HG03097 (cell line): ENCODE data around the gene SCRN2.

ENCODE experiments used
- ATAC-seq: cut with Tn5 transposase; IDR thresholded peaks from one replicate; pipeline ENCODE4 v1.9.1; 2021; ENCODE audit not compliant: unreplicated experiment, low FRiP score

Gene SCRN2

GRCh38 chr17:47872019-47872650 is 31.1 kb upstream of the SCRN2 start:
- ATAC-seq: no peak

DNA sequence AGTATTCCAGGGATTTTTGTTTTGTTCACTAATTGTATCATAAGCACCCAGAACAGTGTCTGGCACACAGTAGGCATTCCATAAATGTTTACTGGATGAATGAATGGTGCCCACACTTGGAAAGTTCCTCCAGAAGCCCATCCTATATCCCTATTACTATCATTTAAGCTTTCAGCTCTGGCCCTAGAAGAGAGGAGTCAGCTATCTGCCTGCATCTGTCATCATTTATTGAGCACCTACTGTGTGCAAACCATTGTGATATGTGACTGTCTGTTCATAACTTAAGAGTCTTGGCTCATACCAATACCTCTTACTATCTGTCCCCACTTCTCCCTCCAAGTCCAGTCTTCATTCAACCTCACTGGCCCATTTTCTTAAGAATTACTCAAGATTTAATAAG is 30.0 kb upstream of the SCRN2 start:
- no peak for ATAC-seq

DNA sequence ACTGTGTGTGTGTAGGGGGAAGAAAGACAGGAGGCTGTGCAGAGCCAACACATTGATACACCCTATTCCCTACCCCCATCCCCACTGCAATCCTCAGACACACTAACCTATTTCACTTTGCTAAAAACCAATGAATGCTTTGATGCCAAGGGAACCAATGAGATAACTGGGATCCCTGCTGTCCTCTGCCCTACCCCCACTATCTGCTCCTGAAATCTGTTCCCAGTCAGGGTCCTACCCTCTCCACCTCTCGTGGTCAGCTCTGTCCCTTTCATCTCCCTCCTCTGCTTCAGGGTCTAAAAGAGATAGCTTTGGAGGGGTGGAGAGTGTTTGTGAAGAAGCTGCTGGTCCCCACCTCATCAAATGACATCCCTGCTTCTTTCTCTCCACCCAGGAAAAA is 29.0 kb upstream of the SCRN2 start:
- no peak for ATAC-seq

DNA sequence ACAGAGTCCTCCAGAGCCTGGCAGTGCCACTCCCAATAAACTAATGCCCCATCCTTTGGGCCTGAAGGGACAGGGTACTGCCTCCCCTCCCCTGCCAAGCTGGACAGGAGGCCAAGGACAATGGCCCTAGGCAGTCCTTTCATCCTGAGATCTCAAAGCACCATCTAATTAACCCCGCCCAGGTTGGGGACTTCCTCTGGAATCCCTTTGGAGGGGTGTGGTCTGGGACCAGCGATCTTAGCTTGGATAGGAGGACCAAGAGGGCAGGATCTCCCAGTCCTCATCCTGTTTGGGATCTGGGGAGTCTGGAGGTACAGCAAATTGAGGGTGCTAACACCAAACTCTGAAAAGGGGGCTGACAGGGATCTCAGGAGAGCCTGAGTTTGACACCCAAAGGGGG is 28.0 kb upstream of the SCRN2 start:
- ATAC-seq: no peak

DNA sequence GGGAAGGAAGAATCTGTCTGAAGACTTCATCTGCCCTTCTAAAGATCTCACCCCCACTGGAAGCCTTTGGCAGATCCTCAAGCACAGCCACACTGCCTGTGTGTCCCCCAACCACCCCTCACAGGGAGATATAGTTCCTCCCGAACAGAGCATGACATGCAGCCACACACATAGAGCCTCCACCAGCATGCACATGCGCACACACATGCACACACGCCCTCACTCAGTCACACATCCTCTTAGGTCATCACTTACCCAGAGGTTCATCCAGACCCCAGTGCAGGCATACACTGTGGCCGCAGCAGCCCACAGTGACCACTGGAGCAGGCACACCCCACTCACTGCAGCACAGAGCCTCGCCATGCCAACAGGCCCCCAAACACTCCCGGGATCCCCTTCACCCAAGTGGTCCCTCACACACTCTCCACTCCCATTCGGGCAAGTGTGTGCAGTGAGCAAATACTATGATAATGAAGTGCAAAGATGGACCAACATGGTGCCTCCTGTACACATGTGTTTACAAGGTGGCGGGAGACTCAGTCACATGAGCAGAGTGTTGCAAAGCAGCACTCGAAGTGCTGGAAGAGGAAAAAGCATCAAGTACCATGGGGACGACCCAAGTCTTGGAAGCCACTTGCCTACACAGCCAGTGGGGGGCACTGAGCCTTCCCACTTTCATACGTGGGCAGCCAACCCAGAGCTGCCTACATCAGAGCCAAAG is 26.9 kb upstream of the SCRN2 start:
- no peak for ATAC-seq

DNA sequence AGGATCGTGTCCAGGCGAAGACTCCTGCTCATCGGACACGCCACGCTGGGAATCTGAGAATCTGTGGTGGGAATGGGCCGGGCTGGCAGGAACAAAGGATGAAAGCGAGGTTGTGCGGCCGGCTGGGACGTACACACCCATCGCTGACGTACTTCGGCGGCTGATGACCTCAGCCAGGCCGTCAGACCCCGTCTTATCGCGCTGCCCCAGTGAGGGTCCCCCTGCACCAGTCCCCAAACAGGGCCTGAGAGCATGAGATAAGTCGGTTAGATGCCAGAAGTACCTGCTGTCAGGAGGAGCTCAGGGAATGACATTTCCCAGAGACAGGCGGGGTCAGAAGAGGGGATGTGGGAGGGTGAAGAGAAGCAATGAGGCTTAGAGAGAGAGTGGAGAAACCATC is 25.9 kb upstream of the SCRN2 start:
- ATAC-seq: no peak

GRCh38 chr17:47864791-47865216 is 23.7 kb upstream of the SCRN2 start:
- ATAC-seq: no peak

- ATAC-seq: no peak
Observed at GRCh38 chr17:47862621-47863440, 21.8 kb upstream of the SCRN2 start.

DNA sequence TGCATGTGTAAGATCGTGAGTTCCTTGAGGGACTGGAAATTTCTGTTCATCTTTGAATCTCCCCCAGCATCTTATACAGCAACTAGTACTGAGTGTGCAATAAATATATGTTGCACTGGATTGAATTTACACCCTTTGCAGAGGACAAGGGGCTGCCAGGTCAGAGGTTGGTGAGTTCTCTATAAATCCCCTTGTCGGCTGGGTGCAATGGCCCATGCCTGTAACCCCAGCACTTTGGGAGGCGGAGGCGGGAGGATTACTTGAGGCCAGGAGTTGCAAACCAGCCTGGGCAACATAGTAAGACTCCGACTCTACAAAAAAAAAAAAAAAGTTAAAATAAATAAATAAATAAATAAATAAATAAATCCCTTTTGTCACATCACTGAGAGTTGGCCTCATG is 19.3 kb upstream of the SCRN2 start:
- ATAC-seq: no peak

- no peak for ATAC-seq
Observed at GRCh38 chr17:47857551-47858455, 16.7 kb upstream of the SCRN2 start.

- ATAC-seq: no peak
Observed at GRCh38 chr17:47856830-47857229, 15.8 kb upstream of the SCRN2 start.

- no peak for ATAC-seq
Observed at GRCh38 chr17:47855737-47856136, 14.7 kb upstream of the SCRN2 start.

- no peak for ATAC-seq
Observed at GRCh38 chr17:47853616-47854015, 12.5 kb upstream of the SCRN2 start.

GRCh38 chr17:47852113-47852949 is 11.3 kb upstream of the SCRN2 start:
- ATAC-seq: no peak

DNA sequence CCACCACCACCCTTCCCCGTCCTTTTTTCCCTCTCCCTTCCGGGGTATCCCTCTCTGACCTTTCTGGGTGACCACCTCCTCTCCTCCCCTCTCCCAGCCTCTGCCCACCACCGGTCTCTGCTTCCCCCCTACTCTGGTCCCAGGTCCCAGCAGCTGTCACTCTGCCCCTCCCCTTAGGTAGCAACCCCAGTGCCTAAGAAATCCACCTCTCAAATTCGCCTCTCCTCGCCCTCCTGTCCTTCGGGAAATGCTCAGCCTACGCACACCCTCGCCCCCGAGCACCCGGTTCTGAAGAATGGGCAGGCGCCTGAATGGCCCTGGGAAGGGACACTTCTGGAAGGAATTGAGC is 10.7 kb upstream of the SCRN2 start:
- no peak for ATAC-seq

DNA sequence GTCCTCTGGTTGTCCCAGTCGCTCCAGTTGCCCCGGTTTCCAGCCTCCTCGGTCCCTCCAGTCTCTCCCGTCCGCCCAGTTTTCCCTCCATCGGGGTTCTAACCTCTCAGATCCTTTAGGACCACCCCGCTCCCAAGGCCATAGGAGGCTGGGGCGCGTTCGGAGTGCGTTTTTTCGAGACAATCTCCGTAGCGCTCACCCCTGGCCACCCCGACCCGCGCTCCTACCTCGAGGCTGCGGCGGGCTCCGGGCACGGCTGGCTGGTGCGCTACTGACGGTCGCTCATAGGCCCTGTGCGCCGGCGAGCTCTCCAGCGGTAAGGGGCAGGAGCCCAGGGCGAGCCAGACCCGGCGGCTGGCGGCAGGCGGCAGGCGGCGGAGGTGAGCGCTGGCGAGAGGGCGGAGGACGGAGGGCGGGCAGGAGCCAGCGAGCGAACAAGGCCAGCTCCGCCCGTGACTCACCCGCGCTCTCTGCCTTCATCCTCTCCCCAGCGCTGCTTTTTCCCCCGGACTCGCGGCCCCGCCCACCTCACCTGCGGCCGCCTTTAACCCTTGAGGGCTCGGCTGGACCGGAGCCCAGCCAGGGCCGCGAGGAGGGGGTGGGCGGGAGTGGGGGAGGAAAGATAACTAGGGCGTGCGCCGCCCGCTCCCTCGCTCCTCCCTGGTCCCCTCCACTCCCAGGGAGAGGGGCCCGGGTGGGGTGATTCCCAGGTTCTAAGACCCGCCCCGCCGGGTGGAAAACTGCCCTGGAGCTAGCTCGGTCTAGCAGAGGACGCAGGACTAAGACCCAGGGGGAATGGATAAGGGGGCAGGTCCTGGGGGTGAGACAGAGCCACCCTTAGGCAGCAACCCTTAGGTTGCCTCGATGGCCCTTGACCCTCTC is 9.9 kb upstream of the SCRN2 start, which contains the start of gene SP6:
Gene SP6, minus strand, starts transcription at position 472 of the 882 bp plus-strand sequence. CDS start 2,734 bp downstream, outside the sequence.
- ATAC-seq: no peak

DNA sequence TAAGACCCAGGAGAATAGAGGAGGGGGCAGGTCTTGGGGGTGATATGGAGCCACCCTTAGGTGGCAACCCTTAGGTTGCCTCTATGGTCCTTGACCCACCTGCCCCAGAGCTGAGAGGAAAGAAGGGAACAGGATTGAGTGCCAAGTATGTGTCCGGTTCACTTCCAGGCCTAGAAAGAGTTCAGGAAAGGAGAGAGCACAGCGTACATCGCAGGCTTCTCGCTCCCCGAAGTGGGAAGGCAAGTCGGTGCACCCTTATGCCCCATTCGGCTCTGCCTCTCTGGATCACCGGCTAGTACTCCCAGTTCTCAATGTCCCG is 9.3 kb upstream of the SCRN2 start:
- ATAC-seq: no peak

DNA sequence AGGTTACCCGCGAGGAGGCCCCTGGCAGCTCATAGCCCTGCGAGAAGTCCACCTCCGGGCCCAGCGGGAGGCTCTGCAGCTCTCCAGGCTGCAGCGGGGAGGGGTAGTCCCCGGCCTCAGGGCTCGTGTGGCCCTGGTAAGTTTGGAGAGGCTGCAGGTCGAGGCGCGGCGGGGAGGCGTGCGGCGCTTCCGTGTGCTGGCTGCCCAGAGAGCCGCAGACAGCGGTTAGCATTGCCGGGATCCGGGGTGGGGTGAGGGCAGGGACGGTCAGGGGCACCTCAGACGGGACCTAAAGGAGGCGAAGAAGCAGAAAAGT is 7.1 kb upstream of the SCRN2 start:
- ATAC-seq: no peak
